Measurements from ENCODE around the gene HTR3A.

Gene HTR3A

GRCh38 chr11:113980785-113981184 is 5.9 kb downstream of the HTR3A start:
- no peak for DNase-seq

DNA sequence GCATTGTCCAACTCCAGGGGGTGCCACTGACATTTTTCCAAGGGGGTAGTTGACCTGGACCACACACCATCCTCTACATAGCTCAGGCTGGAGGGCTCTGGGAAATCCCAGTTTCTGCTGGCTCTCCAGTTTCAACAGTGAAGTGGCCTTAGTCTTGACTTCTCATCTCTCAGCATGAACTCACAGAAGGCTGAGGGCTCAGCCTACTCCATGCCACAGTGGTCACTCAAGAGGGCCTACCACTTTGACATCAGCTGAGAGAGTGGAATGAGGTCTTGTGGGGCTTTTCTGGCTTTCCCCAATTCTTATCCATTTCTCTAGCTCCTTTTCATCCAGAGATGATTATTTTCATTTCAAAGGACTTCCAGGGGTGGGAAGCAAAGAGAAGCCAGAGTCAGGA is 7.4 kb downstream of the HTR3A start:
- no peak for DNase-seq

GRCh38 chr11:113984781-113985180 is 9.9 kb downstream of the HTR3A start:
- DNase-seq = no peak

DNA sequence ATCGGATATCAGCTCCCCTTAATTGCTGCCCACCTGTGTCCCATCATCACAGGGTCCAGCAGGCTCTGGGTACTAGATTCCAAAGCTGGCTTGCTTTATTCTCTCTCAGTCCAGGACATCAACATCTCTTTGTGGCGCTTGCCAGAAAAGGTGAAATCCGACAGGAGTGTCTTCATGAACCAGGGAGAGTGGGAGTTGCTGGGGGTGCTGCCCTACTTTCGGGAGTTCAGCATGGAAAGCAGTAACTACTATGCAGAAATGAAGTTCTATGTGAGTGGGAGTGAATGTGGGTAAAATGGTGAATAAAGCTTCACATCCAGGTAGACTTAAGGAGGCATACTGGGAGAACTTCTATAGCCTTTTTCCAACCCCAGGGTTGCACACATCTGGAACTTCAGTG is 11.0 kb downstream of the HTR3A start:
- DNase-seq = no peak

GRCh38 chr11:113986351-113987140 is 11.6 kb downstream of the HTR3A start:
- DNase-seq = no peak

- DNase-seq = no peak
Observed at GRCh38 chr11:113989381-113989780, 14.5 kb downstream of the HTR3A start.

DNA sequence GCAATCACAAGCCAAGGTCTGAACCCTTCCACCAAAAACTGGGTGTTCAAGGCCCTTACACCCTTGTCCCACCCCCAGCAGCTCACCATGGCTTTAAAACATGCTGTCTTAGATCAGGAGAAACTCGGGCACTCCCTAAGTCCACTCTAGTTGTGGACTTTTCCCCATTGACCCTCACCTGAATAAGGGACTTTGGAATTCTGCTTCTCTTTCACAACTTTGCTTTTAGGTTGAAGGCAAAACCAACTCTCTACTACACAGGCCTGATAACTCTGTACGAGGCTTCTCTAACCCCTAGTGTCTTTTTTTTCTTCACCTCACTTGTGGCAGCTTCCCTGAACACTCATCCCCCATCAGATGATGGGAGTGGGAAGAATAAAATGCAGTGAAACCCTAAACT is 15.0 kb downstream of the HTR3A start:
- no peak for DNase-seq

GRCh38 chr11:113991170-113991569 is 16.3 kb downstream of the HTR3A start:
- DNase-seq = no peak

- DNase-seq = no peak
Observed at GRCh38 chr11:113991718-113992458, 17.0 kb downstream of the HTR3A start.

- DNase-seq = no peak
Observed at GRCh38 chr11:113992459-113993110, 17.7 kb downstream of the HTR3A start.

GRCh38 chr11:113994077-113994954 is 19.4 kb downstream of the HTR3A start:
- peak; percentile 39 for DNase-seq

DNA sequence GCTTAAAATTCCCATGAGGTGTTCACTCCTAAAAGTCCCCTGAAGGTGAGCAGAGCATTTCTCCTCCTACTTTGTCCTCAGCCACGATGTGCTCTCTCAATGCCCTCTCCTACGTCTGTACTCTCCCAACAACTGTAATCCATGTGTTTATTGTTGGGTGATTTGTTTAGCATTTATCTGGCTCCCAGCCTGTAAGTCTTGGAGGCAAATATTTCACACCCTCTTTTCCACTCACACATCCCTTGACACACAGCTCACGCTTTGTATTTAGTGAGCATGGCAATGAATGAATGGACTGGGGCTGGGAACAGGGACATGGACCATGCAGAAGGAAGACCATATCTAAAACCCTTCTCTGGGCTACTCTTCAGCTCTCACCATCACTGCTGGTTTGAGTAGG is 22.6 kb downstream of the HTR3A start:
- no peak for DNase-seq

GRCh38 chr11:113998574-113998973 is 23.7 kb downstream of the HTR3A start:
- no peak for DNase-seq

DNA sequence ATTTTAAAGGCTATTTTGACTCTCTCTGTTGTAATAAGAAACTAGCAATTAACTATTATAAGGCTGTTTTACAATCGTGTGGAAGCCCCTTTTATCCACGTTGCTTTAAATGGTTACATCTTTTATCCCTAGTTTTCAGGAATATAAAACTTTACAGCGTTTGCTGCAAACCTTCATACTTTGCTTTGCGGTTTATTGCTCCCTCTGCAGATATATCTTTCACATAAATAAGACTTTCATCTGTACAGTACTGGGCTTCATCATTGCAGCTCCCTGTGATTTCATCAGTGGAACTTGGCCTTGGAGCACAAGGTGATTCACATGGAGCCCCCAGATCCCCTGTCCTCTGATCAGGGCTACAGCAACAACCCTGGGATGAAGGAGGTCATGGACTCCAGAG is 25.6 kb downstream of the HTR3A start:
- no peak for DNase-seq

GRCh38 chr11:114001416-114001815 is 26.5 kb downstream of the HTR3A start:
- DNase-seq = no peak

GRCh38 chr11:114008331-114008730 is 33.4 kb downstream of the HTR3A start:
- DNase-seq = no peak

GRCh38 chr11:114010931-114011330 is 36.0 kb downstream of the HTR3A start:
- no peak for DNase-seq

- no peak for DNase-seq
Observed at GRCh38 chr11:114011443-114011842, 36.5 kb downstream of the HTR3A start.

- no peak for DNase-seq
Observed at GRCh38 chr11:114015117-114015516, 40.2 kb downstream of the HTR3A start.

GRCh38 chr11:114016986-114017385 is 42.1 kb downstream of the HTR3A start:
- DNase-seq = no peak

DNA sequence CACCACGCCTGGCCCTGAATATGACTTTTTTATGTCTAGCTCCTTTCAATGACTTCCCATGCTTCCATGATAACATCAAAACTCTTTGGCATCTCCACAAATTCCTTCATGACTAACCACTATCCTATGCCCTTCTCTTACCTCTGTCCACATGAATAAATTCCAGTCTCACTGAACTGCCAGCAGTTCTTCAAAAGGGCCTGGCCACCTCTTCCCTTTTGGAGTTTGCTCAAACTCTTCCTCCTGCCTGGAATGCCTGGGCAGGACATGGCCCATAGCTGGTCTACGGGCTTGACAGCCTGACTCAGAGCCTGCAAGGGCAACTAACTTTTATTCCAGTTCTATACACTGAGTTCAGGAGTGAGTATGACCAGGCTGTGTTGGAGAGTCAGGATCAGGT is 42.8 kb downstream of the HTR3A start:
- DNase-seq = no peak

- no peak for DNase-seq
Observed at GRCh38 chr11:114019046-114019445, 44.1 kb downstream of the HTR3A start.

DNA sequence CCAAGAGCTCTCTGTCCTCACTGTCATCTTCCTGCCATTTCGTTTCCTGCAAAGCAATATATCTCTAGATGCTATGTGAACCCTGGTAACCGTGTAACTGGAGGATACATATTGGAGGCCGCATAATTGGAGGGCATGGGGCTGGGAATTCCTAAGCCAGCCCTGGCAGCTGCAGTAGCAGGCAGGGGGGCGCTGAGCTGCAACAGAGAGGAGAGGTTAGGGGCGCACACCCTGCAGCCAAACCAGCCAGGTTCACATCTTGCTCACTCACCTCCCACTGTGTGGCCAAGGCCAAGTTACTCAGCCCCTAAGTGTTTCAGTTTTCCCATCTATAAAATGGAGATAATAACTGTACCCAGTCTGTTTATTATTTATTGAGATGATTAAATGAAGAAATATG is 44.7 kb downstream of the HTR3A start:
- no peak for DNase-seq
